DMS114 treated with DMSO at 0.1 percent for 48 hours (cell line): ENCODE data around the gene PREX1.
"Not testable (repeated sequence)": the region's sequence is repeated elsewhere in the genome, so short reads cannot be mapped to it uniquely, and the experiment has no call there.

Experiments used
- DNase-seq: peaks from one replicate; lab custom pipeline; 2025; ENCODE audit not compliant: unreplicated experiment; lab: John Stamatoyannopoulos, UW

The PREX1 gene

DNA sequence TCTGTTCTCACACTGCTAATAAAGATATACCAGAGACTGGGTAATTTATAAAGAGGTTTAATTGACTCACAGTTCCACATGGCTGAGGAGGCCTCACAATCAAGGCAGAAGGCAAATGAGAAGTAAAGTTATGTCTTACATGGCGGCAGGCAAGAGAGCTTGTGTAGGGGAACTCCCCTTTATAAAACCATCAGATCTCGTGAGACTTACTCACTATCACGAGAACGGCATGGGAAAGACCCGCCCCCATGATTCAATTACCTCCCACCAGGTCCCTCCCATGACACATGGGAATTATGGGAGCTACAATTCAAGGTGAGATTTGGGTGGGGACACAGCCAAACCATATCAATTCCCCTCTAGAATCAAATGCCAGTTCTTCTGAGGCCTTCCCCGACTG is 71.0 kb downstream of the PREX1 start:
- DNase-seq: not testable (repeated sequence)

DNA sequence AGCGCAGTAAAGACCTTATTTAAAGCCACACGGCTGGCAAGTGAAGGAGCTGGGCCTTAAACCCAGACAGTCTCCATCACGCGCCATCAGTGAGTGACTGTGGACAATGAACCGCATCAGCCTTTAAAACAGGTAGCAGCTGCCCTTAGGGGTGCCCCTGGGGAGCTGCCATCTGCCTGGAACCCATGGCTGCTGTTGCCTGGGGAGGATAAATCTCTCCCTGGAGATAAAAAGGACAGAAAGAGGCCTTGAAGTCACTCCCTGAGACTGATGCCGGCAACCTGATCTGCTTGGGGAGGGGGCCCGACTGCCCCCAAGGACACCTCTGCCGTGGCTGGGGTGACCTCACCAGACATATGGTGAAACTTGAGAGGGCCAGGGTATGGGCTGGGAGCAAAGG is 73.5 kb downstream of the PREX1 start:
- DNase-seq: no peak

DNA sequence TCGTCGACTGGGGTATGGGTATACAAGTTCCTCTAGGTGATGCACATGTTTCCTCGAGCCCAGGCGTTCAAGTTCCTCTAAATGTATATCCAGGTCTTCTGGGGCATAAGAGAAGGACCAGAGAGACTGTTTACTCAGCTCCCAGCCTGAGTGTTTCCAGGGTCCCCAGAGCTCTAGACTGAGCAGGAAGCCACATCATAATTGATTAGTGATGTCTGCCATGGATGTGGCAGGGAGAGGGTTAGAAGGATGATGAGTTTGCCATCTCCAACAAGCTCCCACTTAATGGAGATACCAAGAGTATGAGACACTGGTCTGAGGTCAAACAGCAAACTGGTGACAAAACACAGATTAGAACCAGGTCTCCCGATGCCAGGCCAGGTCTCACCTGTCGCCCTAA is 74.8 kb downstream of the PREX1 start:
- DNase-seq: no peak

- DNase-seq: no peak
Observed at GRCh38 chr20:48751871-48752270, 75.9 kb downstream of the PREX1 start.

DNA sequence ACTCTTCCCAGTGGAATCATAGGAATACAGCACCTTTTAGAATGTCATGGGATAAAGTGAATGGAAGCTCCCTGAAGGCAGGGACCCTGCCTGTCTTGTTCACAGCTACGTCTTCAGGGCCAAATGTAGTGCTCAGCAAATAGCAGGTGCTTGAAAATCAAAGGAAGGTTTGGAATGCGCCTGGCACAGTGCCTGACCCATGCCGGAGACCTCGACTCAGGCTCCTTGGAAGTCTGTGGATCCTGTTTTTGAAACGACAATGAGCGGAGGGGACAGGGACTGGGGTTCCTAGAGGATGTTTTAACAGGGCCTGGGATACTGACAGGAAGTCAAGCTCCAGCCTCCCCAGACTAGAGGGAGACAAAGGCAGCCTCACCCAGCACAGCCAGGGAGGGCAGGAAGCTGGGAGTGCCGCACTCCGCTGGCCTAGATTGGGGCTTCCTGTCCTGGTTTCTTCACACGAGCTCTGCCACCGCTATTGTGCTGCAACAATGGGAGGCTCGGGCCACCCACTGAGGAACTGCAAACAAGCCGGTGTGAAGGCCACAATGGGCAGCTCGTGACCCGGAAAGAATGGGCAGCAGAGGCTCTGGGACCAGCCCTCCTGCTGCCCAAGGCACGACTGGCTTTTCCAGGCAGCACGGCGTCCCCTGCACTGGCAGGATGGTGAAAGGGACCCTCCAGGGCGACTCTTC is 76.7 kb downstream of the PREX1 start:
- DNase-seq: no peak

DNA sequence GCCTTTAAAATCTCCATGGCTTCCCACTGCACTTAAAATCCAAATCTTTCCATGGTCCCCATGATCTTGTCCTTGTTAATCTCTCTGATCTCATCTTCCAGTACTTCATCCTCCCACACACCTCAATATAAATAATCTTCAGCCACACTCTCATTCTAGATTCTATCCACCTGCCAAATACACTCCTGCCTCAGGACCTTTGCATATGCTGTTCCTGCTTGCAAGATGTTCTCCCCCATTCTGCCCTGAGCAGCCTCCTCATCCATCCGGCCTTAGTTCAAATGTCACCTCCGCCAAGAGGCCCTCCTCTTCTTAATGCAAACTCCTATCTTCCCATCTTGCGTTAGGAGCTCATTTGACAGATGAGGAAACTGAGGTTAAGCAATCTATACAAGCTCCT is 77.4 kb downstream of the PREX1 start:
- DNase-seq: no peak

- DNase-seq: no peak
Observed at GRCh38 chr20:48749437-48749836, 78.4 kb downstream of the PREX1 start.

DNA sequence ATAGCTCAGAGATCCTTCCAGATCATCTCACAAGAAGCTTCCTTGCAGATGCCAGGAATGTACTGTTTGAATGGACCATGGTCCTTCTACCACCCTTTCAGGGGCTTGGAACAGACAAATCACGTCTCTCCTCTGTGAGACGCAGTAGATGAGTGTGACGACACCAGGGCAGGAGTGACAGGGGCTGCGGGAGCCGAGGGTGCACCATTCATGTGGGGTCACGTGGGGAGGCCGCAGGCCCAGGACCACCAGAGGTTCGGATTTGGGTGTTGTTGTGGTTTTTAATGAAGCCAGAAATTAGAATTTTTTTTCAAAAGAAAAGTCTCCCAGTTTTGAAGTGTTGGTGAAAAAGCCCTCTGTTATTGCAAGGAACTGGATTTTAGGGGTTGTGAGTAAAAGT is 79.2 kb downstream of the PREX1 start:
- no peak for DNase-seq

DNA sequence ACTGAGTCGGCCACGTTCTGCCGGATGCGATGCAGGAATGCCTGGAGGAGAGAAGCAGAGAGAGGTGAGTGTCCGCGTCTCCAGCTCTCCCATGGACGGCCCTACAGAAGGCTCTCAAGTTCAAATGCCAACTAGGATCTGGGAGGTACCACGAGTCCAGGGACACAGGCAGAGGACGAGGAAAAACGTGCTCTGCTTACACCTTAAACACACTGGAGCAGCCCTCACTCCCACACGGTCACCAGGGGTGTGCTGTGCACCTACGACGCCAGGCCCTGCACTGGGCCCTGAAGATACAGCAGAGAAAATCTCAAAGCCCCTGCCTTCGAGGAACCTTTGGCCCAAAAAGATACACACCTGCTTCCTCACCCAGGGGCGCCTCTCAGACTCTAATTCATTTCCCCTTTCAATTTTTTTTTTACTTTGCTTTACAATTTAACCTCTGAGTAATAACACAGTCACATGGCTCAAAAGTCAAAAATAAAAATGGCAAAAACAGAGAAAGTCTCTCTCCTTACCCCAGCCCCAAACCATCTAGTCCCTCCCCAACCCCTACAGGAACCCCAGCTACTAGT is 79.9 kb downstream of the PREX1 start:
- DNase-seq: no peak

DNA sequence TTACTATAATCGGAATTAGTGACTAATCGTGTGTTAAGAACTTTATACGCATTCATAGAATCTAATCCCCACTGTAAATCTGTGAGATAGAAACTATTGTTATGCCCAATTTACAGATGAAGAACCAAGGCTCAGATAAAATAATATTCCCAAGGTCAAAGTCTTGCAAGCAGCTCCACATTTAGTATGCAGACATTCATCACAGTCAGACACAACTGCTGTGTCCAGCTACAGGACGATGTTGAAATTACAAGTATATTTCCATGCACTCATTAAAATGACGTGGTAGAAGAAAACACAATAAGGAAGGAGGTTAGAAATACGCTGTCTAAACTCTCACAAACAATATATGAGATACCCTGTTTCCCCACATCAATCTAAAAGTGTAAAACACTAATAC is 82.5 kb downstream of the PREX1 start:
- no peak for DNase-seq

- no peak for DNase-seq
Observed at GRCh38 chr20:48744515-48744914, 83.3 kb downstream of the PREX1 start.

DNA sequence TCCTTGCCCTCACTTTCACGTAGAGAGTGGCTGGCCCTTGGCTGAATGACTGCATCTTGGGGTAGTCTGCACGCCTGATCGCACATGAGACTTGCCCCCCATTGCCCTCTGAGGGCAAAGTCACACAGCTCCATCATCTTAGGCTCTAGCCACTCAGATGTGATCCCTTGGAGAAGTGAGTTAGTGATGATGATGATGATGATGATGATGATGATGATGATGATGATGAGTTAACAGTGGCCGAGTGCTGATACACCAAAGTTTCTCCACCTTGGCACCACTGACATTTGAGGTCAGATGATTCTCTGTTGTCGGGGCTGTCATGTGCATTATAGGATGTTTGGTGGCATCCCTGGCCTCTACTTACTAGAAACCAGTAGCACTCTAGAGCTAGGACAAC is 84.0 kb downstream of the PREX1 start:
- DNase-seq: no peak

GRCh38 chr20:48742912-48743680 is 84.7 kb downstream of the PREX1 start:
- no peak for DNase-seq

DNA sequence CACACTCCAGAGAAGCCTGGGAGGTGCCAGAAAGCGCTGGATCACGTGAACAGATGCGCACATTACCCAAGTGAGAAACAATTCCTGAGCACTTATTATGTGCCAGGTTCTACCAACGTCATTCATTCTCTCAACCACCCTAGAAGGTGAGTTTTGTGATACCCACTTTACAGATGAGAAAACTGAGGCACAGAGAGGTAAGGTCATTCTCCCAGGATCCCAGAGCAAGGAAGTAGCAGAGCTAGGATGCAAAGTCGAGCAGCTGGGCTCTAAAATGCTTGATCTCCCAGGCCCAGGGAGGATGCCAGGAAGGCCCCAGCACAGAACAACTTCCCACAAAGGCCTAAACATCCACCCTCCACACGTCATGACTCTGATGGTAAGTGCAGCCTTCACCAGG is 85.6 kb downstream of the PREX1 start:
- no peak for DNase-seq

GRCh38 chr20:48741669-48742068 is 86.1 kb downstream of the PREX1 start:
- no peak for DNase-seq

DNA sequence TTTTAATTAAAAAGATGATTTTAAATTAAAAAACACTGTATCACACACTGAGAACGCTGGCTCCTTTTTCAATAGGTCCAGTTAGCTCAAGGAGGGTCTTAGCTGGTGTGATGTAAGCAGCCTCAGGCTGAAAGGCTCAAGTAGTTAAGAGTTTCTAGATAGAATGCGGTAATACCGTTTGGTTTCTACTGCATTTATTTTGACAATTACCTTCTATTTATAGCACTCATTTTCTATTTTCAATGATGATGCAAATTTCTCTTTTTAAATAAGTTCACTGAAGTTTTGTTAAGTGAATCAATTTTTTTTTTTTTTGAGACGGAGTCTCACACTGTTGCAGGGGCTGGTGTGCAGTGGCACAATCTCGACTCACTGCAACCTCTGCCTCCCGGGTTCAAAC is 87.1 kb downstream of the PREX1 start:
- no peak for DNase-seq

DNA sequence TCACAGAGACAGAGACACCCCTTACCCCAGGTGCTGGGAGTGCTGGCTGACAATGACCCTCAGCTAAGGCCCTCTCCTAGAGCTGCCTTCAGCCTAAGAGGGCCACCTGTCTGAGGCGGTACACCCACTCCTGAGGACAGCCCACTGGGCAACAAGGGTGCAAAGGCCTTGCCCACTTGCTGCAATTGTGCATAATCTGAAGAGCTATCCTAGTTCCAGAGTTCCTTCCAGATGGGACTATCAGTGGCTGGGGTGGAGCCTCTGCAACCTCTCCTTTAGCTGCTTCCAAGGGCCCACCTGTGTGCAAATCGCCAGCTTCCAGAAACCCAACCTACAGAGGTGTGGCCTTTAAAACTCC is 87.5 kb downstream of the PREX1 start:
- no peak for DNase-seq

- DNase-seq: no peak
Observed at GRCh38 chr20:48739395-48740291, 88.2 kb downstream of the PREX1 start.

- DNase-seq: no peak
Observed at GRCh38 chr20:48738399-48739304, 89.1 kb downstream of the PREX1 start.

- DNase-seq: no peak
Observed at GRCh38 chr20:48738094-48738398, 89.8 kb downstream of the PREX1 start.
